HG03571 (cell line): Measurements from ENCODE around the gene TMBIM1.

Experiments used
- ATAC-seq: cut with Tn5 transposase; IDR thresholded peaks from one replicate; pipeline ENCODE4 v1.9.1; 2021; ENCODE audit not compliant: unreplicated experiment

TMBIM1 gene

DNA sequence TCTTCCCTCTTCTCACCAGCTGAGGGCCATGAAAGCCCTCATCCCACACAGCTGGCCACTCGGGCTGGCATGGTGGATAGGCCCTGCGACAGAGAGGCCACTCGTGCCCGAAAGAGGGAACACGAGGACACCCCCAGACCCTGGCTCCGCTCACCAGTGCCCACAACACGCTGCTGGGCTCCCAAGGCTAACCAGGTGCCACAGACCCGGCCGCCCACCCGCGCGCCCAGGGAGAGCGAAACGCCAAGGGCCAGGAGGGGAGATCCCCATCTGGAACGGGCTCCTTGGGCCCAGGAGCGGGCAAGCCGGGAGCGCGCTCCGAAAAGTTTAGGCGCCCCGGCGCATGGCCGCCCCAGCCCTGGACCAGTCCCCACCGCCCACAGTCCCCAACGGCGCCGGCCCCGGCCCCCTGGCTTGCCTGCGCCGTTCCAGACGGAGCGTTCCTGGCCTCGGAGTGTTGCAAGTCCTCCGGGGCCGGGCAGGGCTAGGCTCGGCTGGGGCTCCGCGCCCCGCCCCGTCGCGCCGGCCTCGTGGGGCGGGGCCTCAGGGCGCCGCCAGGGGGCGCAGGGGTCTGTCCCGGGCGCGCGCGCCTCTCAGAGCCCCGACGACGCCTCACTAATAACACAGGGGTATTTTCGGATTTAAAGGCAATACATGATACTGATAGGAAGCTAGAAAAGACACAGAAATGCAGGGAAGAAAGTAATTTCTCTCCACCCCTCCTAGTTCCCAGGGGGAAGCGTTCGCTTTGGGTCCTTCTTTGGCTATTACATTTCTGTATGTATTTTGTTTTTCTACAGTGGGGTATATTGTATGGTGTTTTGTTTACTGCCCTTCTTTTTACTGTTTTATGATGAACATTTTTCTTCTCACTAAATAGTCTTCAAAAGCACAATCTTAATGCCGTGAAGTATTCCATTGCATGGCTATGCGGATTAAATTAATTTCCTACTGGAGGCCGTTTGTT lies at the start of gene TMBIM1:
Gene TMBIM1 (minus strand): TSS at position 456 of the 967 bp plus-strand sequence. CDS start 10,362 bp downstream, outside the sequence.
- ATAC-seq: peak; percentile 71

GRCh38 chr2:218341381-218341780 lies 49.1 kb upstream of the TMBIM1 start:
- ATAC-seq: no peak

DNA sequence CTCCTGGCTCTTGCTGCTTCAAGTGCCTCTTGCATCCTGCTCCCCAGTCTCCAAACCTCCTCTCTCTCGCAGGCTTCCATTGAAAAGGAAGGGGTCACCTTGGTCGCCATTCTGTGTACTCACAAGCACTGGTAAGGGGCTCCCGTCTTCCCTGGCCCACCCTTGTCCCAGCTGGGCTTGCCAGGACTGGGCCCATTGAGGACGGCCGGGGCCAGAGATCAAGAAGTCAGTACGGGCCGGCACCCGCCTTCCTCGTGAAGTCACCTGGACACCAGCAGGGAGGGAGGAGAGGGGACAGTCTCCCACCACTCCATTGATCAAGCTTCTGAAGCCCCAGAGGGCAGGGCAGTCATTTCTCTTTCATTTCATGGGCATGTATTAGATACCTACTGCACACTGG lies 48.4 kb upstream of the TMBIM1 start:
- ATAC-seq: no peak

DNA sequence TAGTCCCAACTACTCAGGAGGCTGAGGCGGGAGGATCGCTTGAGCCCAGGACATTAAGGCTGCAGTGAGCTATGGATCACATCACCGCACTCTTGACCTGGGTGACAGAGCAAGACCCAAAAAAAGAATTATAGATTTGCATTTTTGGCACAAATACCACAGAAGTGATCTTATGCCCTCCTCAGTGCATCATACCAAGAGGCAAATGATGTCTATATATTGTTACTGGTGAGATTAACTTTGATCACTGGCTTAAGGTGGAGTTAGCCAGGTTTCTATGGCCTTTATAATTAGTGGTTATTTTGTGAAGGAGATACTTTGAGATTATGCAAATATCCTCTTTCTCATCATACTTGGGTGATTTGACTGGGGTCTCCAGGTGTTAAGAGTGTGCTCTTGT lies 42.2 kb upstream of the TMBIM1 start:
- ATAC-seq: no peak

- ATAC-seq: no peak
Observed at GRCh38 chr2:218332920-218333645, 40.8 kb upstream of the TMBIM1 start.

GRCh38 chr2:218332288-218332687 lies 40.0 kb upstream of the TMBIM1 start:
- ATAC-seq: no peak

- ATAC-seq: no peak
Observed at GRCh38 chr2:218331745-218332144, 39.4 kb upstream of the TMBIM1 start.

DNA sequence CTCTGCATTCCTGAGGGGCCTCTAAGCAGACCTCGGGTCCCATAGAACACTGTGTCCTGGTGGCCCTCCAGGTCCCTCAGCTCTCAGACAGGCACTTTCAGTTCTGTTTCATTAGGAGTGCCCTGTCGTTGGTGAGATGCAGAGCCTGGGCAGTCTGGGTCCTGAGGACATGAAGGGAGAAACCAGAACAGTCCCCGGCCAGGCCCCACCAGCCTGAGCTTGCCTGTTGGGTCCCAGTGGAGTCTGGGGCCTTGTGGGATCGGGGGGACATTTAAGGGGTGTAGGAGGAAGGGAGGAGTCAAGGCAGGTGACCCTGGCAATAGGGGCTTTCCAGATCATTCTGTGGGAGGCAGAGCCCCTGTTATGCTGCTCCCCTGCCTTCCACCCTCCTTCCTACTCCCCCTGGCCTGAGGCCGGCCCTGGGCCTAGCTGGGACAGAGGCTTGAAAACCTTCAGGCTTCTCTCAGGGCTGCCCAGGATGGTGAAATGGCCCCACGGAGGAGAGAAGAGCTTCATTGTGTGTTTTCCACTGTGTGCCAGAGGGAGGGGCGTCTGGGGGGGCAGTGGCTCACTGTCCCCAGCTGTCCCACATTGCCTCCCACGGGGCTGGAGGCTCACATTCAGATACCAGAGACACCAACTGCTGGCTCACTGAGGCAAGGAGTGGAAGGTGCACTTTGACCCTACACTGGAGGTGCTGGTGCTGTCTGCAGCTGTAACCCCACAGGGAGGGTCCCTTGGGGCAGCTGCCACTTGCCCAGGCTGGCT lies 37.7 kb upstream of the TMBIM1 start:
- peak; percentile 41 for ATAC-seq

DNA sequence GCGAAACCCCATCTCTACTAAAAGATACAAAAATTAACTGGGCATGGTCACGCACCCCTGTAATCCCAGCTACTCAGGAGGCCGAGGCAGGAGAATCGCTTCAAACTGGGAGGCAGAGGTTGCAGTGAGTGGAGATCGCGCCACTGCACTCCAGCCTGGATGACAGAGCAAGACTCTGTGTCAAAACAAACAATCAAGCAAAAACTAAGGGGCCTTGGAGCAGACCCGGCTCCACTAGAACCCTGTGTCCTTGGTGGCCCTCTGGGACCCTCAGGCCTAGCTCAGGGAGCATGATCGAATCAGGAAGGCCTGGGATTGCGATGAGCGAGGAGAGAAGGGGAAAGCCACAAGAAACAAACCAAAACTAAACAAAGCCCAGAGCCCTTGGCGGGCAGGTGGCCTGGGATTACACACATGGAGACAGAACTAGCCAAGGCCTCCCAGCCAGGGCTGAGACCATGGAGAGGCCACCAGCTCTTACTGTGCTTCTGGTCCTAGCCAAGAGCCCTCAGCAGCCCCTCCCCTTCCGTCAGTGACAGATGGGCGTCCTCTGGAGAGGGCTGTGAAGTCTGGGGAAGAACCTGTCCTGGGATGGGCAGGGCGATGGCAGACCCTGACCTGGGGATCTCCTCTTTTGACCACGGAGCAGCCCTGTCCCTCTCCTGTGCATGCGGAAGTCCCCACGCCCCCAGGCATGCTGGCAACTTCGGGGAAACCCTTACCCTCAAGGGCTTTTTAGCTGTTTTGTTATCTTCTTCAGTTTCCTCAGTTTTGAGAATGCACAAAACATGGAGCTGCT lies 36.9 kb upstream of the TMBIM1 start:
- peak; percentile 38 for ATAC-seq

DNA sequence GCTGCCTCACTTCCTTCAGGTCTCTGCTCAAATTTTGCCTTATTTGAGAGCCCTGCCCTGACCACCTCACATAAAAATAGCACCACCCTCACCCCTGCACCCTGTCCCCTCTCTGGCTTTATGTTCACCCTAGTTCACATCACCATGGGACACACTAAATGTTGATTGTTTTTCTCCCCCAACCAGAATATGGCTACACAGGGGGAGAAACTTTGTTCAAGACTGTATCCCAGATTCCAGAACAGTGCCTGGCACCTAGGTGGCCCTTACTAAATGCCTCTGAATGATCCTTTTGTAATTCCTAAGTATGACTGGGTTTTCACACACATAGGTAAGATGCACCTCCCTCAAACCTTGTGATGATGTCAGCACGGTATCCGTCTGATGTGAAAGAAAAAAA lies 36.0 kb upstream of the TMBIM1 start:
- no peak for ATAC-seq

DNA sequence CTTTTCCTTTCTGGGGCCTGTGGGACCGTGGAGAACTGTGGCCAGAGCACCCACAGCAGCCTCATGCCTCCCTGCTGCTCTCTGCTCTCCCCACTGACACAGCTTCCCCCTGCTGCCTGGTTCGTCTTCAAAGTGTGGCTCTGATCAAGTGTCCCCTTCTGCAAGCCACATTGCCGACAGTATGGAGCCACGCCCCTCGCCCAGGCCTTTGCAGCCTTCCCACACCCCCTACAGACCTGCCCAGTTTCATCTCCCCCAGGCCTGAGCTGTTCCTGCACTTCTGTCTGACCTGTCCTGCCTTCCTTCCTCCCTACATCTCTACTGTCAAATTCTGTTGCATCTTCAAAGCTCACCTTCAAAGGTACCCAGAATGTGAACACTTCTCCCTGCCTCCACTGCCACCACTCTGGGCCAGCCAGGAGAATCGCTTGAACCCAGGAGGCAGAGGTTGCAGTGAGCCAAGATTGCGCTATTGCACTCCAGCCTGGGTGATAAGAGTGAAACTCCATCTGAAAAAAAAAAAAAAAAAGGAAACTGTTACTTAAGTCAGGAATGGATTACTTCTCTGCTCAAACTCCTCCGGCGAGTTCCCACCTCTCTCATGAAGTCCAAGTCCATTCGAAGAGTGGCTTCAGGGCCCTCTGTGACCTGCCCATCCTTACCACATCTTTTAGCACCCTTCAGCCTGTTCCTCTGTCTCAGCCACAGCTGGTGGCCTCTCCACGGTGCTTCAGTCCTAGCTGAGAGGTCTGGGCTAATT lies 35.3 kb upstream of the TMBIM1 start:
- ATAC-seq: no peak

- ATAC-seq: no peak
Observed at GRCh38 chr2:218326315-218326714, 34.0 kb upstream of the TMBIM1 start.

GRCh38 chr2:218325566-218326160 lies 33.4 kb upstream of the TMBIM1 start:
- ATAC-seq: no peak

- no peak for ATAC-seq
Observed at GRCh38 chr2:218323526-218324472, 31.5 kb upstream of the TMBIM1 start.

- peak; percentile 65 for ATAC-seq
Observed at GRCh38 chr2:218322768-218323525, 30.6 kb upstream of the TMBIM1 start.

GRCh38 chr2:218320704-218321336 lies 28.5 kb upstream of the TMBIM1 start:
- ATAC-seq: no peak

DNA sequence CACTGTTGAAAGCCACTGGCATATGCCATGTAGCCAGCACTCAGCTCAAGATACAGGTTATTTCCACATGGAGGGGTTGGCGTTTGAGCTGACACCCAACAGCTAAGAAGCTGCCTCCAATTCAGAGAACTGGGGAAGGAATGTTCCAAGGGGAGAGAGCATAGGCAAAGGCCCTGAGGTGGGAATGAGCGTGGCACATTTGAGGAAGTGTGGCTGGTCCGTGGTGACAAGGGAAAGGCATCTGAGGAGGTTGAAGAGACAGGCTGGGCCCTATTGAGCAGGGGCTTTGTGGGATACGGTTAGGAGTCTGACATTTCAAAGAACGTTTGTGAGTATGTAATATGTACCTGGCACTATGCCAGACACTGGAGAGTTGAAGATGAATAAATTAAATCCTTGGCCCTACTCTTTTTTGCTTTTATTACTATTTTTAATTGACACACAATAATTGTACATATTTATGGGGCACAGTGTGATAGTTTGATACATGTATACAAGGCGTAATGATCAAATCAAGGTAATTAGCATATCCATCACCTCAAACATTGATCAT lies 27.6 kb upstream of the TMBIM1 start:
- no peak for ATAC-seq
